ENCODE measurements around the gene DTNBP1. TPM values are rescaled to one million over a fixed set of nuclear protein-coding genes. Genes with fewer than 3 reads are reported as not detected.

Gene DTNBP1
- total and polyA plus RNA-seq, 2 donors (not counting 1 experiment from before 2014, with no cell fraction given) = 9.9 to 13.6 TPM

DNA sequence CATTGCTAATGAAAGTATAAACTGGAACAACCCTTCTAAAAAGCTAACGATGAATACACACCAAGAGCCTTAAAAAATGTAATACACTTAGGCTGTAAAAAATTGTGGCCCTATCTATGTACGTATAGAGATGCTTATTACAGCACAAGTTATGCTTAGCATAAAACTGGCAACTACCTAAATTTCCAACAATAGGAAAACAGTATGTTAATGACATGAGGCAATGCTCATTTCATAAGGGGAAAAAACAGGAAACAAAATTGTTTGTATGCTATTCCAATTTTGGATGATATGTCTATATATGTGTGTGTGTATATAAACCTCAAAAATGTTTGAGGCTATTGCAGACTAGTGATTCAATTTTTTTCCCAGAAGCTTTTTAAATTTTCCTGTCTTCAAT lies 82.5 kb downstream of the DTNBP1 start:
- H2AFZ ChIP-seq (ENCODE audit: low read length) = no peak overlapping the region
- H3K4me3 ChIP-seq (replicated peaks in 1 of 4; ENCODE audit: control extremely low read depth in 1 of 4, insufficient read depth in 1 of 4, low read depth in 3 of 4, low read length in 4 of 4) = no peak overlapping the region
- no peaks in the 10 kb centered on the region for H3K9me3 ChIP-seq (ENCODE audit: control insufficient read depth, insufficient read depth, low read depth, low read length)
- H3K79me2 ChIP-seq (ENCODE audit: control insufficient read depth, insufficient read depth, low read length) = no peaks in the 10 kb centered on the region
- H3K4me1 ChIP-seq (ENCODE audit: control insufficient read depth, extremely low read depth, insufficient read depth, low read length) = no peaks in the 10 kb centered on the region
- no peaks in the 10 kb centered on the region for H3K36me3 ChIP-seq (ENCODE audit: control insufficient read depth, insufficient read depth, low read length)
- no peak overlapping the region for H3K27ac ChIP-seq (ENCODE audit: insufficient read depth, low read length)
- TF ChIP-seq, protein P1, sequence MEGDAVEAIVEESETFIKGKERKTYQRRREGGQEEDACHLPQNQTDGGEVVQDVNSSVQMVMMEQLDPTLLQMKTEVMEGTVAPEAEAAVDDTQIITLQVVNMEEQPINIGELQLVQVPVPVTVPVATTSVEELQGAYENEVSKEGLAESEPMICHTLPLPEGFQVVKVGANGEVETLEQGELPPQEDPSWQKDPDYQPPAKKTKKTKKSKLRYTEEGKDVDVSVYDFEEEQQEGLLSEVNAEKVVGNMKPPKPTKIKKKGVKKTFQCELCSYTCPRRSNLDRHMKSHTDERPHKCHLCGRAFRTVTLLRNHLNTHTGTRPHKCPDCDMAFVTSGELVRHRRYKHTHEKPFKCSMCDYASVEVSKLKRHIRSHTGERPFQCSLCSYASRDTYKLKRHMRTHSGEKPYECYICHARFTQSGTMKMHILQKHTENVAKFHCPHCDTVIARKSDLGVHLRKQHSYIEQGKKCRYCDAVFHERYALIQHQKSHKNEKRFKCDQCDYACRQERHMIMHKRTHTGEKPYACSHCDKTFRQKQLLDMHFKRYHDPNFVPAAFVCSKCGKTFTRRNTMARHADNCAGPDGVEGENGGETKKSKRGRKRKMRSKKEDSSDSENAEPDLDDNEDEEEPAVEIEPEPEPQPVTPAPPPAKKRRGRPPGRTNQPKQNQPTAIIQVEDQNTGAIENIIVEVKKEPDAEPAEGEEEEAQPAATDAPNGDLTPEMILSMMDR (conservative IDR thresholded peaks at IDR 0.05 in 1 of 2, IDR thresholded peaks at IDR 0.05 in 1 of 2; ENCODE audit: low read depth in 1 of 2, low read length in 2 of 2) = no peak
- TF ChIP-seq EZH2 (IDR thresholded peaks at IDR 0.05; ENCODE audit: low read length, missing control alignments) = no peak
- H3K9ac ChIP-seq (ENCODE audit: insufficient read depth, low read length) = no peak overlapping the region
- DNase-seq (ENCODE audit: low read depth in 2 of 2) = no peak
- H3K27me3 ChIP-seq (ENCODE audit: control insufficient read depth, insufficient read depth, low read length) = no peaks in the 10 kb centered on the region
- H3K4me2 ChIP-seq (ENCODE audit: extremely low read depth, insufficient read depth, low read length) = no peak overlapping the region
- H4K20me1 ChIP-seq (ENCODE audit: control insufficient read depth, extremely low read depth, insufficient read depth, low read length) = no peaks in the 10 kb centered on the region

DNA sequence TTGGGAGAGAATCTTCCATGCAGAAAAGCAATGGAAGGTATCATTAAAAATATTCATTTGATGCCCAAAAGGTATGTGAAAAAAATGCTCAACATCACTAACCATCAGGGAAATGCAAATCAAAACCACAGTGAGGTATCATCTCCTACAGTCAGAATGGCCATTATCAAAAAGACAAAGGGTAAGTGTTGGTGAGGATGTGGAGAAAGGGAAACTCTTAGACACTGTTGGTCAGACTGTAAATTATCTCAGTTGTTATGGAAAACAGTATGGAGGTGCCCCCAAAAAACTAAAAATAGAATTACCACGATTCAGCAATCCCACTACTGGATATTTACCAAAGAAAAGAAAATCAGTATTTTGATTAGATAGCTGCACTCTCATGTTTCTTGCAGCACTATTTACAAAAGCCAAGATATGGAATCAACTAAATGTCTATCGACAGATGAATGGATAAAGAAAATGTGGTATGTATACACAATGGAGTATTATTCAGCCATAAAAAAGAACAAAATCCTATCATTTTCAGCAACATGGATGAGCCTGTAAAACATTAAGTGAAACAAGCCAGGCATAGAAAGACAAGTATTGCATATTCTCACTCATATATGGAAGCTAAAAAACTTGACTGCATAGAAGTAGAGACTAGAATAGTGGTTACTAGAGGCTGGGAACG lies 84.0 kb downstream of the DTNBP1 start:
- TF ChIP-seq EZH2 (IDR thresholded peaks at IDR 0.05; ENCODE audit: low read length, missing control alignments) = no peak
- TF ChIP-seq, protein P1 (conservative IDR thresholded peaks at IDR 0.05 in 1 of 2, IDR thresholded peaks at IDR 0.05 in 1 of 2; ENCODE audit: low read depth in 1 of 2, low read length in 2 of 2) = no peak
- Histone ChIP-seq H3K27ac (ENCODE audit: insufficient read depth, low read length) (no peak overlapping the region), H4K20me1 (ENCODE audit: control insufficient read depth, extremely low read depth, insufficient read depth, low read length) (no peaks in the 10 kb centered on the region), H3K4me1 (ENCODE audit: control insufficient read depth, extremely low read depth, insufficient read depth, low read length) (no peaks in the 10 kb centered on the region), H3K9ac (ENCODE audit: insufficient read depth, low read length) (no peak overlapping the region), H3K4me2 (ENCODE audit: extremely low read depth, insufficient read depth, low read length) (no peak overlapping the region), H3K4me3 (replicated peaks in 1 of 4; ENCODE audit: control extremely low read depth in 1 of 4, insufficient read depth in 1 of 4, low read depth in 3 of 4, low read length in 4 of 4) (no peak overlapping the region), H3K79me2 (ENCODE audit: control insufficient read depth, insufficient read depth, low read length) (no peaks in the 10 kb centered on the region), H3K27me3 (ENCODE audit: control insufficient read depth, insufficient read depth, low read length) (no peaks in the 10 kb centered on the region), H3K36me3 (ENCODE audit: control insufficient read depth, insufficient read depth, low read length) (no peaks in the 10 kb centered on the region), H3K9me3 (ENCODE audit: control insufficient read depth, insufficient read depth, low read depth, low read length) (no peaks in the 10 kb centered on the region), H2AFZ (ENCODE audit: low read length) (no peak overlapping the region)
- DNase-seq (ENCODE audit: low read depth in 2 of 2) = no peak

DNA sequence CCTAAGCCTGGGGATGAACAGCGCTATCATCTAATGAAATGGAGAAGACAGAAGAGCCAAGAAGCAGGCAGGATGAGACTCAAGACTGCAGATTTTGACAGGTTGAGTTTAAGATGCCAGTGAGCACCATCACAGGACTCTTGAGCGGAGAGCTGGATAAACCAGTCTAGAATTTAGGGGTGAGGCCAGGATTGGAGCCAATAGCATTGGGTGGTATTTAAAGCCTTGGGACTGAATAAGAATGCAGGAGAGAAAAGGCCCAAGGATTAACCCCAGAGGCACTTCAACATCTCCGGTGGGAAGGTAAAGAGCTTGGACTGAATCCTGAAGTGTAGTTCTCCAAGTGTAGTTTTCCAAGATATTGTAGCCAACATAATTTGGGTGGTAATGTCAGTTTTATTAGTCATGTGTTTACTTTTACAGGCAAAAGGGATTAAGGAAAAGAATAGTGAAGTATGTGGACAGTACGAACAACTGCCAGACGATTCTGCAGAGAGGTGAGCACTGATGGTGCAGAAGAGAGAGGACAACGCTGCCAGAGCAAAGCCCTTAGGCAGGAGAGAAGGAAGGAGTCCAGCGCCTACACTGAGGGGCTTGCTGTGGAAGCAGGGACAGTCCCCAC lies 85.2 kb downstream of the DTNBP1 start:
- Histone ChIP-seq H3K4me2 (ENCODE audit: extremely low read depth, insufficient read depth, low read length) (no peak overlapping the region), H3K79me2 (ENCODE audit: control insufficient read depth, insufficient read depth, low read length) (no peaks in the 10 kb centered on the region), H3K9ac (ENCODE audit: insufficient read depth, low read length) (no peak overlapping the region), H3K9me3 (ENCODE audit: control insufficient read depth, insufficient read depth, low read depth, low read length) (no peaks in the 10 kb centered on the region), H3K4me1 (ENCODE audit: control insufficient read depth, extremely low read depth, insufficient read depth, low read length) (no peaks in the 10 kb centered on the region), H4K20me1 (ENCODE audit: control insufficient read depth, extremely low read depth, insufficient read depth, low read length) (no peaks in the 10 kb centered on the region), H3K27me3 (ENCODE audit: control insufficient read depth, insufficient read depth, low read length) (no peaks in the 10 kb centered on the region), H3K27ac (ENCODE audit: insufficient read depth, low read length) (no peak overlapping the region), H3K4me3 (replicated peaks in 1 of 4; ENCODE audit: control extremely low read depth in 1 of 4, insufficient read depth in 1 of 4, low read depth in 3 of 4, low read length in 4 of 4) (no peak overlapping the region), H3K36me3 (ENCODE audit: control insufficient read depth, insufficient read depth, low read length) (no peaks in the 10 kb centered on the region), H2AFZ (ENCODE audit: low read length) (no peak overlapping the region)
- no peak for TF ChIP-seq EZH2 (IDR thresholded peaks at IDR 0.05; ENCODE audit: low read length, missing control alignments)
- TF ChIP-seq, protein P1 (conservative IDR thresholded peaks at IDR 0.05 in 1 of 2, IDR thresholded peaks at IDR 0.05 in 1 of 2; ENCODE audit: low read depth in 1 of 2, low read length in 2 of 2) = no peak
- DNase-seq (ENCODE audit: low read depth in 2 of 2) = no peak
